OCI-LY7 (cell line): ENCODE data around the gene NR2C2AP. TPM values are rescaled to one million over a fixed set of nuclear protein-coding genes. Genes with fewer than 3 reads are reported as not detected.

Experiments used
- BruUV-seq: library from RNA; stranded (reverse); fragments of 400-500 nt; replicated peaks from 2 replicates; lab custom pipeline; 2021; lab: Mats Ljungman, UMichigan
- CTCF ChIA-PET: fragments of 300-600 bp; sonication (Branson Sonifier 250); formaldehyde crosslinking; loops from one replicate; lab custom pipeline; 2022; ENCODE audit warnings: antibody characterized with exemption; ENCODE audit not compliant: unreplicated experiment; lab: Charles Lee
- POLR2A ChIA-PET: fragments of 300-600 bp; sonication (Branson Sonifier 250); formaldehyde crosslinking; loops from one replicate; lab custom pipeline; 2022; ENCODE audit warnings: antibody characterized with exemption; lab: Charles Lee
- DNase-seq: peaks from one replicate; pipeline ENCODE4 v3.0.0-alpha.2; 2015; ENCODE audit warnings: low spot score
- H2AFZ ChIP-seq: fragments of 200-600 bp; sonication (generic), shearing (Covaris generic); 2 replicates; pipeline ENCODE4 v1.6.1; 2014; ENCODE audit warnings: mild to moderate bottlenecking, antibody characterized with exemption, low read length, moderate library complexity
- H3K27ac ChIP-seq: fragments of 200-600 bp; sonication (generic); 2 replicates; pipeline ENCODE4 v1.5.1; 2014; ENCODE audit warnings: mixed run types, low read depth, mild to moderate bottlenecking, moderate library complexity, low read length, inconsistent platforms; ENCODE audit not compliant: poor library complexity, severe bottlenecking
- H3K36me3 ChIP-seq: fragments of 200-600 bp; sonication (generic); 2 replicates; pipeline ENCODE4 v1.6.1; 2014; ENCODE audit warnings: mild to moderate bottlenecking, antibody characterized with exemption, low read length, moderate library complexity, mixed read lengths; ENCODE audit not compliant: insufficient read depth
- H3K4me1 ChIP-seq: fragments of 200-600 bp; sonication (generic); 2 replicates; pipeline ENCODE4 v1.5.1; 2014; ENCODE audit warnings: mild to moderate bottlenecking, low read length; ENCODE audit not compliant: insufficient read depth, poor library complexity, severe bottlenecking
- H3K4me2 ChIP-seq: fragments of 200-600 bp; sonication (generic); 2 replicates; pipeline ENCODE4 v1.6.1; 2014; ENCODE audit warnings: mild to moderate bottlenecking, low read length
- H3K4me3 ChIP-seq: fragments of 200-600 bp; sonication (generic); 2 replicates; pipeline ENCODE4 v1.5.1; 2014; ENCODE audit warnings: mild to moderate bottlenecking, low read depth, low read length; ENCODE audit not compliant: poor library complexity, severe bottlenecking
- H3K79me2 ChIP-seq: fragments of 200-600 bp; sonication (generic); 2 replicates; pipeline ENCODE4 v1.6.1; 2016; ENCODE audit warnings: low read depth, mild to moderate bottlenecking, low read length, moderate library complexity, mixed read lengths; ENCODE audit not compliant: insufficient read depth
- H3K9me2 ChIP-seq: fragments of 200-600 bp; sonication (generic); 2 replicates; pipeline ENCODE4 v1.6.1; 2016; ENCODE audit warnings: mild to moderate bottlenecking, low read length, mixed read lengths; ENCODE audit not compliant: insufficient read depth
- H3K9me3 ChIP-seq: fragments of 200-600 bp; sonication (generic); 2 replicates; pipeline ENCODE4 v1.6.1; 2014; ENCODE audit warnings: mild to moderate bottlenecking, mixed run types, low read length, mixed read lengths
- H4K20me1 ChIP-seq: fragments of 200-600 bp; sonication (generic); 2 replicates; pipeline ENCODE4 v1.6.1; 2014; ENCODE audit warnings: mild to moderate bottlenecking, antibody characterized with exemption, low read length, moderate library complexity, mixed read lengths; ENCODE audit not compliant: insufficient read depth
- EZH2phosphoT487 ChIP-seq: fragments of 200-600 bp; sonication (generic); IDR thresholded peaks from 2 replicates; pipeline ENCODE4 v1.6.1; 2018; ENCODE audit warnings: low read depth, borderline replicate concordance, mild to moderate bottlenecking, mixed run types, antibody characterized with exemption, low read length, moderate library complexity, mixed read lengths
- intact Hi-C: fragments of 100-400 bp; cut with micrococcal nuclease; formaldehyde crosslinking; loops from one replicate; pipeline ENCODE4 v1.10.0; 2022; ENCODE audit not compliant: unreplicated experiment
- total RNA-seq, 2 experiments: library from RNA; depleted of rRNA in 1 of 2; stranded (reverse); fragments of >200 nt in 1 of 2; shearing (Covaris generic) in 1 of 2; gene quantifications; 2 replicates each; pipeline ENCODE4 v1.2.3, GENCODE V29; 2014 to 2022
- TF ChIP-seq, protein P1 (sequence below): fragments of 200-600 bp; sonication (generic); conservative IDR thresholded peaks from 2 replicates; pipeline ENCODE4 v1.5.1; 2014; ENCODE audit warnings: mild to moderate bottlenecking, antibody characterized with exemption, low read length, moderate library complexity, mixed read lengths

The NR2C2AP gene
- total RNA-seq, 2 experiments from 2014 or later = 27.3 to 29.7 TPM

DNA sequence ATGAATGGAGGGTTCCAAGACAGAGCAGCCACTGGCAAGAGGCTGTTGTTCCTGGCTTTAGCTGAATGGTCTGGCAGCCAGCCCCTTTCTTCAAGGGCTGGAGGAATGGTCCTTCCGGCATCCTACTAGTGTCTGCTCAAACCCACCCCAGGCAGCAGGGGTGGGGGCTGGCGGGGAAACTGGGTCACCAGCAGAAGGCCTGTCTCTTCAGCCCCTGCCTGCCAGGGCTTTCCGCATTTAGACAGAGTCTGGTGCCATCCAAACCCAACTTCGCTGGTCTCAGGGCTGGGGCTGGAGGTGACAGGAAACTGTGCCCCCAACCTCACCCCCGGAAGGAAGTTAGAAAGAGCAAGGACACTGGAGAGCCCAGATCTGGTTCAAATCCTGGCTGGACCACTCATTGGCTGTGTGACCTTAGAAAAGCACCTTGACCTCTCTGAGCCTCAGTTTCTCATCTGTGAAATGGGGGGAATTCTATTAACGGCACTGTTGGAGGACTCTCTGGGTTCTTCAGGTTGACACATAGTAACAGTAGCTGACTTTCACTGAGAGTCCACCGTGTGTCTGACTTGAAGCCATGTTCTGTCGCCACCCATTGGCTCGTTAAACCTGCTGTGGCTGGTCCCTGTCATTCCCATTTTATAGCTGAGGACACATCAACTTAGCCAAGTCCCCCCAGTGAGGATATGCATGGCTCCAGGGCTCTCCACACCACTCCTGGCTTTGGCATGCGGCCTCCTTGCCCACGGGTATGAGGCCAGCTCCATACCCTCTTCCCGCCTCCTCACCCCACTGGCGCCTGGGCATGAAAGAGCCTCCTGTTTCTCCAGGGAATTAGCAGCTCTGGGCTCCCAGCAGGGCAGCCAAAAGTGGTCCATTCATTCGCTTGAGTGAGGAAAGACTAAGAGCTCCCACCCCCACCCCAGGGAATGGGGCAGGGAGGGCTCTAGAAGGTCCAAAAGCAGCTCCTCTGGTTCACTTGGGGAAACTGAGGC lies 2.5 kb upstream of the NR2C2AP start:
- Histone ChIP-seq H3K4me1 (peaks cover 21% of the 10 kb centered on the region), H3K27ac (no peak overlapping the region), H3K4me2 (no peak overlapping the region), H3K9me2 (no peaks in the 10 kb centered on the region), H3K79me2 (peaks cover 20% of the 10 kb centered on the region; the same call in 1 of the 2 replicates), H3K9me3 (no peaks in the 10 kb centered on the region), H3K36me3 (peaks cover 19% of the 10 kb centered on the region), H4K20me1 (no peaks in the 10 kb centered on the region), H3K4me3 (no peak overlapping the region), H2AFZ (no peak overlapping the region)
- ChIA-PET POLR2A (no interaction called here), CTCF (no interaction called here)
- no peak for TF ChIP-seq EZH2phosphoT487
- TF ChIP-seq, protein P1, sequence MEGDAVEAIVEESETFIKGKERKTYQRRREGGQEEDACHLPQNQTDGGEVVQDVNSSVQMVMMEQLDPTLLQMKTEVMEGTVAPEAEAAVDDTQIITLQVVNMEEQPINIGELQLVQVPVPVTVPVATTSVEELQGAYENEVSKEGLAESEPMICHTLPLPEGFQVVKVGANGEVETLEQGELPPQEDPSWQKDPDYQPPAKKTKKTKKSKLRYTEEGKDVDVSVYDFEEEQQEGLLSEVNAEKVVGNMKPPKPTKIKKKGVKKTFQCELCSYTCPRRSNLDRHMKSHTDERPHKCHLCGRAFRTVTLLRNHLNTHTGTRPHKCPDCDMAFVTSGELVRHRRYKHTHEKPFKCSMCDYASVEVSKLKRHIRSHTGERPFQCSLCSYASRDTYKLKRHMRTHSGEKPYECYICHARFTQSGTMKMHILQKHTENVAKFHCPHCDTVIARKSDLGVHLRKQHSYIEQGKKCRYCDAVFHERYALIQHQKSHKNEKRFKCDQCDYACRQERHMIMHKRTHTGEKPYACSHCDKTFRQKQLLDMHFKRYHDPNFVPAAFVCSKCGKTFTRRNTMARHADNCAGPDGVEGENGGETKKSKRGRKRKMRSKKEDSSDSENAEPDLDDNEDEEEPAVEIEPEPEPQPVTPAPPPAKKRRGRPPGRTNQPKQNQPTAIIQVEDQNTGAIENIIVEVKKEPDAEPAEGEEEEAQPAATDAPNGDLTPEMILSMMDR = no peak
- BruUV-seq = no TSS peak
- DNase-seq = no peak
- intact Hi-C loops = loop anchor here (10.0 kb wide), 1 partner anchor 119 kb away; the partner anchor contains the start of genes MAU2 and SUGP1

DNA sequence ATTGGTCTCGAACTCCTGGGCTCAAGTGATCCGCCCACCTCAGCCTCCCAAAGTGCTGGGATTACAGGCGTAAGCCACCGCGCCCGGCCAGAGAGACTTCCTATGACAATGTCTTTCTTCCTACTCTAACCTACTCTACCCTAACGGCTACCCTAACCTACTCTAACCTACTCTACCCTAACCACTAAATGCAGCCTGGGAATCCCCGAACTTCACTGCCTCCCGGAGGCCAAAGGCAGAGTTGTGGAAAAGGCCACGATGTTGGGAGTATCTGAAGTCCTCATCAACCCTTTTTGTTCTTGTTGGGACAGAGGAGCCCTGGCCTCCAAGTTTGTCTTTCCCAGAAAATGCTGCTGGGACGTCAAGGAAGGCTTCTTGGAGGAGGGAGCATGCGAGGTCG lies 967 bp upstream of the NR2C2AP start:
- TF ChIP-seq, protein P1 = 0 out of 2 replicates have a peak, but pooled peaks have one; percentile 18
- TF ChIP-seq EZH2phosphoT487 = no peak
- no peak overlapping the region for H2AFZ ChIP-seq
- no peak overlapping the region for H3K27ac ChIP-seq
- peaks cover 20% of the 10 kb centered on the region; the same call in 1 of the 2 replicates for H3K79me2 ChIP-seq
- H3K4me3 ChIP-seq = no peak overlapping the region
- POLR2A ChIA-PET = interaction anchor here (3.8 kb wide), 1 partner anchor 12 kb away, joined by 24 read pairs; the partner anchor contains the start of genes BORCS8 and RFXANK
- CTCF ChIA-PET = no interaction called here
- intact Hi-C loops = loop anchor here (10.0 kb wide), 1 partner anchor 121 kb away; the partner anchor contains the start of genes MAU2 and SUGP1
- H4K20me1 ChIP-seq = no peaks in the 10 kb centered on the region
- BruUV-seq = no TSS peak
- peaks cover 21% of the 10 kb centered on the region for H3K4me1 ChIP-seq
- peaks cover 33% of the 10 kb centered on the region for H3K36me3 ChIP-seq
- H3K9me2 ChIP-seq = no peaks in the 10 kb centered on the region
- no peak overlapping the region for H3K4me2 ChIP-seq
- no peak for DNase-seq
- H3K9me3 ChIP-seq = no peaks in the 10 kb centered on the region
